Brain microvascular endothelial cell (primary cell): ENCODE data around the gene MROH9.

ENCODE experiments used
- DNase-seq: peaks from one replicate; pipeline ENCODE4 v3.0.0-alpha.2; 2020
- H3K27ac ChIP-seq: fragments of 250-450 bp; sonication (Bioruptor Pico); 2 replicates; pipeline ENCODE4 v1.5.1; 2020; ENCODE audit warnings: mild to moderate bottlenecking, moderate library complexity
- H3K27me3 ChIP-seq: fragments of 250-450 bp; sonication (Bioruptor Pico); replicated peaks from 2 replicates; pipeline ENCODE4 v1.5.1; 2020; ENCODE audit warnings: mild to moderate bottlenecking
- H3K36me3 ChIP-seq: fragments of 250-450 bp; sonication (Bioruptor Pico); replicated peaks from 2 replicates; pipeline ENCODE4 v1.5.1; 2020; ENCODE audit warnings: mild to moderate bottlenecking
- H3K4me3 ChIP-seq: 2 replicates; pipeline ENCODE4 v1.5.1; 2011; ENCODE audit warnings: low read depth, mild to moderate bottlenecking, control low read depth, low read length, moderate library complexity
- CTCF ChIP-seq: IDR thresholded peaks from 2 replicates; pipeline ENCODE4 v1.5.1; 2011; ENCODE audit warnings: low read depth, mild to moderate bottlenecking, moderate library complexity, low read length, control low read depth, inconsistent platforms; ENCODE audit errors: missing control alignments
- in situ Hi-C: cut with HindIII; loops from 2 replicates; pipeline ENCODE4 v1.10.0; 2017; ENCODE audit warnings: low sequenced_read_pairs, low pct_ligation_motif_present

The MROH9 gene

GRCh38 chr1:171014880-171015279, 79.5 kb downstream of the MROH9 start:
- H3K27me3 ChIP-seq, result no peaks in the 10 kb centered on the region
- no peak for TF ChIP-seq CTCF
- no peaks in the 10 kb centered on the region for H3K36me3 ChIP-seq
- in situ Hi-C loops, result no loop called here
- H3K4me3 ChIP-seq, result no peak overlapping the region
- no peak overlapping the region for H3K27ac ChIP-seq
- DNase-seq, result no peak

- no peak for TF ChIP-seq CTCF
- no peaks in the 10 kb centered on the region for H3K36me3 ChIP-seq
- no peak overlapping the region for H3K27ac ChIP-seq
- in situ Hi-C loops, result no loop called here
- no peak overlapping the region for H3K4me3 ChIP-seq
- no peak for DNase-seq
- no peaks in the 10 kb centered on the region for H3K27me3 ChIP-seq
These were observed 82.1 kb downstream of the MROH9 start for GRCh38 chr1:171017426-171017825.

GRCh38 chr1:171019971-171020370, 84.6 kb downstream of the MROH9 start:
- Histone ChIP-seq H3K36me3 (no peaks in the 10 kb centered on the region), H3K27ac (no peak overlapping the region), H3K4me3 (no peak overlapping the region), H3K27me3 (no peaks in the 10 kb centered on the region)
- in situ Hi-C loops, result no loop called here
- DNase-seq, result no peak
- TF ChIP-seq CTCF, result no peak

- Histone ChIP-seq H3K4me3 (no peak overlapping the region), H3K27ac (no peak overlapping the region), H3K27me3 (no peaks in the 10 kb centered on the region), H3K36me3 (no peaks in the 10 kb centered on the region)
- TF ChIP-seq CTCF, result no peak
- no peak for DNase-seq
- in situ Hi-C loops, result no loop called here
These were observed 97.7 kb downstream of the MROH9 start for GRCh38 chr1:171032822-171033702.

- Histone ChIP-seq H3K36me3 (no peaks in the 10 kb centered on the region), H3K27me3 (no peaks in the 10 kb centered on the region), H3K27ac (no peak overlapping the region), H3K4me3 (no peak overlapping the region)
- in situ Hi-C loops, result no loop called here
- DNase-seq, result no peak
- no peak for TF ChIP-seq CTCF
These were observed 102.3 kb downstream of the MROH9 start for GRCh38 chr1:171037626-171038025.

GRCh38 chr1:171038284-171038683, 103.0 kb downstream of the MROH9 start:
- H3K27me3 ChIP-seq, result no peaks in the 10 kb centered on the region
- no peak for DNase-seq
- in situ Hi-C loops, result no loop called here
- no peak overlapping the region for H3K27ac ChIP-seq
- TF ChIP-seq CTCF, result no peak
- H3K4me3 ChIP-seq, result no peak overlapping the region
- H3K36me3 ChIP-seq, result no peaks in the 10 kb centered on the region
